EH (cell line): ENCODE data around the gene ANKRD30A.
"Not testable (repeated sequence)": the region's sequence is repeated elsewhere in the genome, so short reads cannot be mapped to it uniquely, and the experiment has no call there.

Experiments used
- DNase-seq: peaks from one replicate; pipeline ENCODE4 v3.0.0-alpha.2; 2015; ENCODE audit warnings: low read depth

ANKRD30A gene

GRCh38 chr10:37125191-37125732 is at the start of gene ANKRD30A:
ANKRD30A (plus strand) TSS chr10:37125598; CDS start chr10:37125788, 190 bp downstream.
- no peak for DNase-seq

- DNase-seq = not testable (repeated sequence)
Measured at GRCh38 chr10:37076083-37076482, 49.3 kb upstream of the ANKRD30A start.

- DNase-seq = no peak
Measured at GRCh38 chr10:37095792-37096573, 29.4 kb upstream of the ANKRD30A start.

- DNase-seq = no peak
Measured at GRCh38 chr10:37101261-37101660, 24.1 kb upstream of the ANKRD30A start.

GRCh38 chr10:37109000-37109399 is 16.4 kb upstream of the ANKRD30A start:
- DNase-seq = no peak

- no peak for DNase-seq
Measured at GRCh38 chr10:37124532-37124931, 866 bp upstream of the ANKRD30A start.

GRCh38 chr10:37125921-37126320 is 523 bp downstream of the ANKRD30A start:
- DNase-seq = no peak

- no peak for DNase-seq
Measured at GRCh38 chr10:37146443-37146842, 21.0 kb downstream of the ANKRD30A start.

- DNase-seq = not testable (repeated sequence)
Measured at GRCh38 chr10:37162430-37162829, 37.0 kb downstream of the ANKRD30A start.

GRCh38 chr10:37171945-37172344 is 46.5 kb downstream of the ANKRD30A start:
- not testable (repeated sequence) for DNase-seq

- not testable (repeated sequence) for DNase-seq
Measured at GRCh38 chr10:37178296-37178695, 52.9 kb downstream of the ANKRD30A start.

GRCh38 chr10:37182719-37183118 is 57.3 kb downstream of the ANKRD30A start:
- DNase-seq = not testable (repeated sequence)

GRCh38 chr10:37206132-37206531 is 80.7 kb downstream of the ANKRD30A start:
- DNase-seq = no peak

- no peak for DNase-seq
Measured at GRCh38 chr10:37220866-37221265, 95.5 kb downstream of the ANKRD30A start.

GRCh38 chr10:37222046-37222445 is 96.6 kb downstream of the ANKRD30A start:
- DNase-seq = no peak

- DNase-seq = no peak
Measured at GRCh38 chr10:37225163-37225562, 99.8 kb downstream of the ANKRD30A start.

GRCh38 chr10:37226524-37226923 is 101.1 kb downstream of the ANKRD30A start:
- no peak for DNase-seq

- no peak for DNase-seq
Measured at GRCh38 chr10:37234692-37235091, 109.3 kb downstream of the ANKRD30A start.

GRCh38 chr10:37236093-37236492 is 110.7 kb downstream of the ANKRD30A start:
- no peak for DNase-seq

GRCh38 chr10:37240223-37240622 is 114.8 kb downstream of the ANKRD30A start:
- DNase-seq = no peak

GRCh38 chr10:37246637-37247036 is 121.2 kb downstream of the ANKRD30A start:
- DNase-seq = no peak

- not testable (repeated sequence) for DNase-seq
Measured at GRCh38 chr10:37255837-37256236, 130.4 kb downstream of the ANKRD30A start.

- no peak for DNase-seq
Measured at GRCh38 chr10:37263304-37263703, 137.9 kb downstream of the ANKRD30A start.

- no peak for DNase-seq
Measured at GRCh38 chr10:37268266-37268665, 142.9 kb downstream of the ANKRD30A start.
